Kidney epithelial cell (primary cell): Measurements from ENCODE around the gene SLC25A40. TPM values are rescaled to one million over a fixed set of nuclear protein-coding genes. Genes with fewer than 3 reads are reported as not detected.

Experiments used
- DNase-seq: peaks from one replicate; pipeline ENCODE4 v3.0.0-alpha.2; 2010; ENCODE audit warnings: low read depth
- H3K27me3 ChIP-seq: 2 replicates; pipeline ENCODE4 v1.6.0; 2011; ENCODE audit warnings: low read length; ENCODE audit not compliant: control insufficient read depth, insufficient read depth
- H3K36me3 ChIP-seq: 2 replicates; pipeline ENCODE4 v1.5.1; 2011; ENCODE audit warnings: low read length; ENCODE audit not compliant: control insufficient read depth, insufficient read depth
- H3K4me3 ChIP-seq: 2 replicates; pipeline ENCODE4 v1.5.1; 2011; ENCODE audit warnings: low read depth, mild to moderate bottlenecking, control low read depth, low read length
- total RNA-seq: library from RNA; depleted of rRNA; stranded (reverse); fragments of >200 nt; gene quantifications from 2 replicates; pipeline ENCODE4 v1.2.3, GENCODE V29; 2015
- TF ChIP-seq, protein P1 (sequence below): IDR thresholded peaks from 2 replicates; pipeline ENCODE4 v1.5.1; 2011; ENCODE audit warnings: mild to moderate bottlenecking, moderate library complexity, low read length, control low read depth, inconsistent platforms; ENCODE audit not compliant: insufficient read depth, poor library complexity, severe bottlenecking

SLC25A40 gene
- total RNA-seq, 1 donor from 2014 or later = 10.5 TPM

DNA sequence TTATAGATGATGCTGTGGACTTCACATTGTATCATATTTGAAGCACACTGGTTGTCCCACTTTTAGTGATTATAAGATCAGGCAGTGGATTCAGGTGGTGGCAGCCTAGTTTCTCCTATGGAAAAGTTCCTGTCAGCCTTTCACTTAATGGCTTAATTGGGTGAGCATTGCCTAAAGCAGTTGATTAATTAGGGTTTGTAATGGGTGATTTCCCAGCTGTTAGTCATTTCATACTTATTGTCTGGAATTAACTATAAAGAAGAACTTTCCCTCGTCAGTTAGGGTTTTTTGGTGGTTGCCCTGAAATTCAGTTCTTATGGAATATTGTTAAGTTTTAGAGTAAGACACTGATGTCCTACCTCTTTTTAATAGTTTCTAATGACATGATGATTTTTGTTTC lies 78.8 kb downstream of the SLC25A40 start:
- no peaks in the 10 kb centered on the region for H3K36me3 ChIP-seq
- no peak for DNase-seq
- TF ChIP-seq, protein P1, sequence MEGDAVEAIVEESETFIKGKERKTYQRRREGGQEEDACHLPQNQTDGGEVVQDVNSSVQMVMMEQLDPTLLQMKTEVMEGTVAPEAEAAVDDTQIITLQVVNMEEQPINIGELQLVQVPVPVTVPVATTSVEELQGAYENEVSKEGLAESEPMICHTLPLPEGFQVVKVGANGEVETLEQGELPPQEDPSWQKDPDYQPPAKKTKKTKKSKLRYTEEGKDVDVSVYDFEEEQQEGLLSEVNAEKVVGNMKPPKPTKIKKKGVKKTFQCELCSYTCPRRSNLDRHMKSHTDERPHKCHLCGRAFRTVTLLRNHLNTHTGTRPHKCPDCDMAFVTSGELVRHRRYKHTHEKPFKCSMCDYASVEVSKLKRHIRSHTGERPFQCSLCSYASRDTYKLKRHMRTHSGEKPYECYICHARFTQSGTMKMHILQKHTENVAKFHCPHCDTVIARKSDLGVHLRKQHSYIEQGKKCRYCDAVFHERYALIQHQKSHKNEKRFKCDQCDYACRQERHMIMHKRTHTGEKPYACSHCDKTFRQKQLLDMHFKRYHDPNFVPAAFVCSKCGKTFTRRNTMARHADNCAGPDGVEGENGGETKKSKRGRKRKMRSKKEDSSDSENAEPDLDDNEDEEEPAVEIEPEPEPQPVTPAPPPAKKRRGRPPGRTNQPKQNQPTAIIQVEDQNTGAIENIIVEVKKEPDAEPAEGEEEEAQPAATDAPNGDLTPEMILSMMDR = no peak
- H3K4me3 ChIP-seq = no peak overlapping the region
- H3K27me3 ChIP-seq = no peaks in the 10 kb centered on the region

DNA sequence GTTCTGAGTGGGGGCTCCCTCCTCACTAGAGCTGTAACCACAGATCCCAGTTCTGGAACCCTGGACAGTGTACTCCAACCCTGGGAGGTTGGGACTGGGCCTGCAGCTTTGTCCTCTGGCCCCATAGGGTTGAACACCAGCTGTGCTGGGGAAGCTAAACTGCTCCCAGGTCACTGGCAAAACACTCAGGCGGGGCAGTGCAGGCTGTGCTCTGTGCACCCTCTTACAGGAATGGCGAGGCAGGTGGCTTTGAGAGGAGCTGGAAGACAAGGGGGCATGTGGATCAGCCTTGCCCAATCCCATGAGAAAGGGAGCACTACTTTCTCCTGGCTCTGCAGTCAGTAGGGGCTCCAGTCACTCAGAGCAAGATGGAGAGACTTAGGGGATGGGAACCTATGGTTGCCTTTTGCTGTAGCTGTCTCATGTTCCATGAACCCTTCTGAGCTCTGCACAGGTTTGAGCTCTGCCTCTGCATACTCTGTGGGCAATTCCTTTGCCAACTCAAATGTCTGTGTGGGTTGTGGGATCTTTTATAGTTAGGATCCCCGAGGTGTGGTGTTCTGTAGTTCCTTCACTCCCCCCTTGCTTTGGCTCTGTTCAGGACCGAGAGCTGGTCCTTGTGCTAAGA lies 90.7 kb downstream of the SLC25A40 start:
- TF ChIP-seq, protein P1 = no peak
- Histone ChIP-seq H3K4me3 (no peak overlapping the region), H3K36me3 (no peaks in the 10 kb centered on the region), H3K27me3 (no peaks in the 10 kb centered on the region)
- no peak for DNase-seq

DNA sequence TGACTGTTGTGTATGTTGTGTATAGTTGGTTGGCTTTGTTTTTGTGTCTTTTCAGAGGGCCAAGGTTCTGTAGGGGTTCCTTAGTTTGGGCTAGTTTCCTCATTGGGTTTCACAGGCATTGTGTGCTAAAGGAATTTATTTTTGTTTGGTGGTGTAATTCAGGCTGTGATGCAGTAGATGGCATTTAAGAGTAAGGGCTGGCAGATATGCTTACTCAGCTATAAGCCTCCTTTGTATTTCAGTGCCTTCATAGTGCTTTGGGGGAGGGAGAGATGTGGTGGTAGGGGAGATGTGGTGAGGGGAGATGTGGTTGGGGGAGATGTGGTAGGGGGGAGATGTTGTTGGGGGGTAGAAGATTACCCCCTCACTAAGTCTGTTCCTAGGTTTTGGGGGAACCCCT lies 91.7 kb downstream of the SLC25A40 start:
- H3K36me3 ChIP-seq = no peaks in the 10 kb centered on the region
- no peaks in the 10 kb centered on the region for H3K27me3 ChIP-seq
- DNase-seq = no peak
- H3K4me3 ChIP-seq = no peak overlapping the region
- TF ChIP-seq, protein P1 = no peak

Other genes starting within 250 kb of the SLC25A40 start
- gene RUNDC3B, start 248.0 kb downstream of the SLC25A40 start, total RNA-seq = 0.27 and 0.71 TPM in 2 replicates
- gene DBF4, start 133 bp upstream of the SLC25A40 start, total RNA-seq = 17.0 and 22.8 TPM in 2 replicates
- 0.89 and 1.4 TPM in 2 replicates for gene ADAM22, start 57.9 kb upstream of the SLC25A40 start, total RNA-seq